Astrocyte of the spinal cord (primary cell): ENCODE measurements around the gene PLAAT4.
A peak's percentile ranks its signal among the peaks of the same experiment; 100 is the strongest.
"Not testable (repeated sequence)": the region's sequence is repeated elsewhere in the genome, so short reads cannot be mapped to it uniquely, and the experiment has no call there.

Experiments used
- DNase-seq: peaks from one replicate; pipeline ENCODE4 v3.0.0; 2011; ENCODE audit warnings: low read depth, low spot score
- H3K4me3 ChIP-seq: 2 replicates; pipeline ENCODE4 v1.5.1; 2011; ENCODE audit warnings: low read depth, mild to moderate bottlenecking, low read length, moderate library complexity
- in situ Hi-C: cut with HindIII; loops from 2 replicates; pipeline ENCODE4 v1.10.0; 2017; ENCODE audit warnings: low sequenced_read_pairs
- TF ChIP-seq, protein P1 (sequence below): IDR thresholded peaks from 2 replicates; pipeline ENCODE4 v1.5.1; 2012; ENCODE audit warnings: low read depth, mild to moderate bottlenecking, low read length, inconsistent platforms

The PLAAT4 gene

DNA sequence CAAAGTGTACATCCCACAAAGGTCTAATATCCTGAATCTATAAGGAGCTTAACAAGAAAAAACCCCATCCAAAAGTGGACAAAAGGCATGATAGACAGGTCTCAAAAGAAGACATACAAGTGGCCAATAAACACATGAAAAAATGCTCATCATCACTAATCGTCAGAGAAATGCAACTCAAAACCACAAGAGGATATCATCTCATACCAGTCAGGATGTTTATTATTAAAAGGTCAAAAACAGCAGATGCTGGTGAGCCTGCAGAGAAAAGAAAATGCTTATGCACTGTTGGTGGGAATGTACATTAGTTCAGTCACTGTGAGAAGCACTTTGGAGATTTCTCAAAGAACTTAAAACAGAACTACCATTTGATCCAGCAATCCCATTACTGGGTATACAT, 18.1 kb upstream of the PLAAT4 start:
- in situ Hi-C loops, result no loop called here
- TF ChIP-seq, protein P1, sequence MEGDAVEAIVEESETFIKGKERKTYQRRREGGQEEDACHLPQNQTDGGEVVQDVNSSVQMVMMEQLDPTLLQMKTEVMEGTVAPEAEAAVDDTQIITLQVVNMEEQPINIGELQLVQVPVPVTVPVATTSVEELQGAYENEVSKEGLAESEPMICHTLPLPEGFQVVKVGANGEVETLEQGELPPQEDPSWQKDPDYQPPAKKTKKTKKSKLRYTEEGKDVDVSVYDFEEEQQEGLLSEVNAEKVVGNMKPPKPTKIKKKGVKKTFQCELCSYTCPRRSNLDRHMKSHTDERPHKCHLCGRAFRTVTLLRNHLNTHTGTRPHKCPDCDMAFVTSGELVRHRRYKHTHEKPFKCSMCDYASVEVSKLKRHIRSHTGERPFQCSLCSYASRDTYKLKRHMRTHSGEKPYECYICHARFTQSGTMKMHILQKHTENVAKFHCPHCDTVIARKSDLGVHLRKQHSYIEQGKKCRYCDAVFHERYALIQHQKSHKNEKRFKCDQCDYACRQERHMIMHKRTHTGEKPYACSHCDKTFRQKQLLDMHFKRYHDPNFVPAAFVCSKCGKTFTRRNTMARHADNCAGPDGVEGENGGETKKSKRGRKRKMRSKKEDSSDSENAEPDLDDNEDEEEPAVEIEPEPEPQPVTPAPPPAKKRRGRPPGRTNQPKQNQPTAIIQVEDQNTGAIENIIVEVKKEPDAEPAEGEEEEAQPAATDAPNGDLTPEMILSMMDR, result no peak
- H3K4me3 ChIP-seq, result no peak overlapping the region
- peak; percentile 84 for DNase-seq

DNA sequence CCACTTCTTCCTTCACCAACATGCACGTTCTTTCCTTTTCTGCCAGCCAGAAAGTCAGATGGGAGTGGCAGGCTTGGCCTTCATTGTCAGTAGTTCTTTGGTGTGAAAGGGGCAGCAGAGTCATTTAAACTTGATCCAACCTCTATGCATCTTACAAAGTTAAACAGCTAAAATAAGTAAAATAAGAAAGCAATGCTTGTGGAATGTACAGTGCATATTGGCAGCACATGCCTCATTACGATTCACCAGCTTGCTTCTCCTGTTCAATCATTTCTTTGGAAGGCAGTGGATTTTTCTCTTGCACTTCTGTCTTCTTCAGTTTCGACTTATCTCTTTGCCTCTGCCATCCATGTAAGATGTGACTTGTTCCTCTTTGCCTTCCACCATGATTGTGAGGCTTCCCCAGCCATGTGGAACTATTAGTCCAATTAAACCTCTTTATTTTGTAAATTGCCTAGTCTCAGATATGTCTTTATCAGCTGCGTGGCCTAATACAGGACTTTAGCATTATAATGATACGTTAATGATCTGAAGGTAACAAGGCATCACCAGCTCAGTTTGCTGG, 15.9 kb upstream of the PLAAT4 start:
- in situ Hi-C loops, result no loop called here
- TF ChIP-seq, protein P1, result no peak

DNA sequence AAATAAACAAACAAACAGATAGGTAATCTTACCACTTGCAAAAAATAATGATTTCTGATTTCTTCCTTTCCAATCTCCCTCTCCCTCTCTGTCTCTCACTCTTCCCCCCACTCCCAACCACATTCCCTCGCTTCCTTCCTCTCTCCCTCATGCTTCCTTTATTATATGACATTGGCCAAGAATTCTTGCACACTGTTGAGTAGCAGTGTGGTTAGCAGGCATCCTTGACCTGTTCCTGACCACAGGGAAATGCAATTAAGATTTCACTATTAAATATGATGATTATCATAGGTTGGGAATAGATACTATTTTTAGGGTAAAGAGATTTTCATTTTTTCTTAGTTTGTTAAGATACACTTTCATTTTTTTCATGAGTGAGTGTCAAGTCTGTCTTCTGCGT, 14.7 kb upstream of the PLAAT4 start:
- no peak overlapping the region for H3K4me3 ChIP-seq
- DNase-seq, result no peak
- in situ Hi-C loops, result no loop called here
- TF ChIP-seq, protein P1, result no peak

More for the DNA sequence above, 15.9 kb upstream of the PLAAT4 start:
- no peak for DNase-seq
- H3K4me3 ChIP-seq, result no peak overlapping the region

DNA sequence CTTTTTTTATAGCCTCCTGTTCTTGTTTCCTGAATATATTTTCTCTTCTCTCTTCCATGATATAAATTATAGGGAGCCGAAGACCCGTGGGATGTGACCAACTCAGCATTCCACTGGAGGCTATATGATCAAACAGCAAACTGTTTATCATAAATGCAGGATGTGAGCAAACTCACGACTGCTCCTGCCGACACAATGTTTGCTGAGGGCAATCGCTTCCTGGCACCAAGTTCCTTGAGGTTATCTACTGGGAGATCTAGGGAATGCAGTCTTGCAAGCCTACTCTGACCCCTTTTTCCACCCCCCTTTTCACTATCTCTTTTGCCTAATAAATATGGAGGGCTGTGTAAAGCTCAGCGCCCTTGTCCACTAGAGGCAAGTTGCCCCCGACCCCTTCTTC, 13.5 kb upstream of the PLAAT4 start:
- H3K4me3 ChIP-seq, result no peak overlapping the region
- DNase-seq, result no peak
- in situ Hi-C loops, result no loop called here
- TF ChIP-seq, protein P1, result no peak

DNA sequence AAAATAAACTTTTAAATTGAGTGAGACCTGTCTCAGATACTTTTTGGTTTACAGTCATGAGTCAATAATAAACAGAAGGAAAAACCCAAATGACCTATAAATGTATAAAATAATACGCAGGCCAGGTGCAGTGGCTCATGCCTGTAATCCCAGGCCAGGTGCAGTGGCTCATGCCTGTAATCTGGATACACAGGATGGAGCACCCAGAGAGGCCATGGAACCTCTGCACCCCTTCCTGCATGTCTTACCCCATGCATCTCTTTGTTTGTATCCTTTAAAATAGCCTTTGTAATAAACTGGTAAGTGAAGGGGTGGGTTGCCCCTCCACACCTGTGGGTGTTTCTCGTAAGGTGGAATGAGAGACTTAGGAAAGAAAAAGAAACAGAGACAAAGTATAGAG, 8.9 kb upstream of the PLAAT4 start:
- no peak overlapping the region for H3K4me3 ChIP-seq
- DNase-seq, result no peak
- in situ Hi-C loops, result no loop called here
- TF ChIP-seq, protein P1, result no peak

DNA sequence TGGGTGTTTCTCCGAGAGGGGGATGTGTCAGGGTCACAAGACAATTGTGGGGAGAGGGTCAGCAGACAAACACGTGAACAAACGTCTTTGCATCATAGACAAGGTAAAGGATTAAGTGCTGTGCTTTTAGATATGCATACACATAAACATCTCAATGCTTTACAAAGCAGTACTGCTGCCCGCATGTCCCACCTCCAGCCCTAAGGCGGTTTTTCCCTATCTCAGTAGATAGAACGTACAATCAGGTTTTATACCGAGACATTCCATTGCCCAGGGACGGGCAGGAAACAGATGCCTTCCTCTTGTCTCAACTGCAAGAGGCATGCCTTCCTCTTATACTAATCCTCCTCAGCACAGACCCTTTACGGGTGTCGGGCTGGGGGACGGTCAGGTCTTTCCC, 8.5 kb upstream of the PLAAT4 start:
- DNase-seq, in situ Hi-C loops, H3K4me3 ChIP-seq: not testable (repeated sequence)

DNA sequence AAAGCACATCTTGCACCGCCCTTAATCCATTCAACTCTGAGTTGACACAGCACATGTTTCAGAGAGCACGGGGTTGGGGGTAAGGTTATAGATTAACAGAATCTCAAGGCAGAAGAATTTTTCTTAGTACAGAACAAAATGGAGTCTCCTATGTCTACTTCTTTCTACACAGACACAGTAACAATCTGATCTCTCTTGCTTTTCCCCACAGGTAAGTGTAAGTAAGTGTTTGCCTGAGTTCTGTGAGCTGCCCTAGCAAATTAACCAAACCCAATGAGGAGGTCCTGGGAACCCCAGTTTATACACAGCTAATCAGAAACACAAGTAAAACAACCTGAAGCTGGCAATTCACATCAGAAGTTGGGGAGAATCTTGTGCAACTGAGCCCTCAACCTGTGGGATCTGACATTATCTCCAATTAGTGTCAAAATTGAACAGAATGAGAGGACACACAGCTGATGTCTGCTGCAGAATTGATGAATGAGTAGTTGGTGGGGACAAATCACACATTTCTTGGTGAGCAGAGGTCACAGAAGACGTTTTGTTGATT, 7.8 kb upstream of the PLAAT4 start:
- in situ Hi-C loops, DNase-seq: not testable (repeated sequence)

DNA sequence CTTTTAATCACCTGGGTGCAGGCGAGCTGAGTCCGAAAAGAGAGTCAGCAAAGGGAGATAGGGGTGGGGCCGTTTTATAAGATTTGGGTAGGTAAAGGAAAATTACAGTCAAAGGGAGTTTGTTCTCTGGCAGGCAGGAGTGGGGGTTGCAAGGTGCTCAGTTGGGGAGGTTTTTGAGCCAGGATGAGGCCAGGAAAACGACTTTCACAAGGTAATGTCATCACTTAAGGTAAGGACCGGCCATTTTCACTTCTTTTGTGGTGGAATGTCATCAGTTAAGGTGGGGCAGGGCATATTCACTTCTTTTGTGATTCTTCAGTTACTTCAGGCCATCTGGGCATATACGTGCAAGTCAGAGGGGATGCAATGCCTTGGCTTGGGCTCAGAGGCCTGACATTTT, 7.2 kb upstream of the PLAAT4 start:
- H3K4me3 ChIP-seq, in situ Hi-C loops, DNase-seq: not testable (repeated sequence)

More for the DNA sequence above, 7.8 kb upstream of the PLAAT4 start:
- not testable (repeated sequence) for H3K4me3 ChIP-seq
